Neural crest cell (in vitro differentiated cells): ENCODE data around the gene NT5C3A. TPM values are rescaled to one million over a fixed set of nuclear protein-coding genes. Genes with fewer than 3 reads are reported as not detected.

Experiments
- DNase-seq: peaks from one replicate; pipeline ENCODE4 v3.0.0; 2021; ENCODE audit warnings: low read depth, mixed read lengths, low spot score
- H3K27ac Mint-ChIP-seq: one replicate; pipeline ENCODE4 v1.8.0; 2021; ENCODE audit warnings: mild to moderate bottlenecking, mixed read lengths; ENCODE audit not compliant: unreplicated experiment
- H3K27me3 Mint-ChIP-seq: 2 replicates; pipeline ENCODE4 v1.8.0; 2021; ENCODE audit warnings: low read depth, mild to moderate bottlenecking, mixed read lengths
- H3K36me3 Mint-ChIP-seq: 2 replicates; pipeline ENCODE4 v1.8.0; 2021; ENCODE audit warnings: low read depth, mild to moderate bottlenecking, mixed read lengths
- H3K4me1 Mint-ChIP-seq: 2 replicates; pipeline ENCODE4 v1.8.0; 2021; ENCODE audit warnings: mixed read lengths
- H3K4me3 Mint-ChIP-seq: one replicate; pipeline ENCODE4 v1.8.0; 2021; ENCODE audit warnings: mild to moderate bottlenecking, mixed read lengths
- H3K9me3 Mint-ChIP-seq: 2 replicates; pipeline ENCODE4 v1.8.0; 2021; ENCODE audit warnings: mixed read lengths
- long read RNA-seq: library from polyadenylated mRNA; unstranded; transcript quantifications from one replicate; pipeline ENCODE4 v2.0.0, GENCODE V29; 2020
- total RNA-seq: library from RNA; stranded (reverse); gene quantifications from 2 replicates; pipeline ENCODE4 v1.2.1, GENCODE V29; 2021
- TF ChIP-seq, protein P1 (sequence below): fragments of 200-600 bp; sonication (generic); conservative IDR thresholded peaks from 2 replicates; pipeline ENCODE4 v1.5.0; 2021; ENCODE audit warnings: antibody characterized with exemption, mild to moderate bottlenecking

Gene NT5C3A
- 30.8 and 35.5 TPM in 2 replicates for total RNA-seq
- long read RNA-seq, transcript NT5C3A-201 (9 exons, 1,704 nt), result major isoform, 59 of 132 reads
- long read RNA-seq, transcript NT5C3A-204 (10 exons, 1,759 nt), result minor isoform, 44 of 132 reads
- long read RNA-seq, partial matches to known transcripts, result 7 of 132 reads
- long read RNA-seq, other reads (novel, unspliced or antisense), result 22 of 132 reads

DNA sequence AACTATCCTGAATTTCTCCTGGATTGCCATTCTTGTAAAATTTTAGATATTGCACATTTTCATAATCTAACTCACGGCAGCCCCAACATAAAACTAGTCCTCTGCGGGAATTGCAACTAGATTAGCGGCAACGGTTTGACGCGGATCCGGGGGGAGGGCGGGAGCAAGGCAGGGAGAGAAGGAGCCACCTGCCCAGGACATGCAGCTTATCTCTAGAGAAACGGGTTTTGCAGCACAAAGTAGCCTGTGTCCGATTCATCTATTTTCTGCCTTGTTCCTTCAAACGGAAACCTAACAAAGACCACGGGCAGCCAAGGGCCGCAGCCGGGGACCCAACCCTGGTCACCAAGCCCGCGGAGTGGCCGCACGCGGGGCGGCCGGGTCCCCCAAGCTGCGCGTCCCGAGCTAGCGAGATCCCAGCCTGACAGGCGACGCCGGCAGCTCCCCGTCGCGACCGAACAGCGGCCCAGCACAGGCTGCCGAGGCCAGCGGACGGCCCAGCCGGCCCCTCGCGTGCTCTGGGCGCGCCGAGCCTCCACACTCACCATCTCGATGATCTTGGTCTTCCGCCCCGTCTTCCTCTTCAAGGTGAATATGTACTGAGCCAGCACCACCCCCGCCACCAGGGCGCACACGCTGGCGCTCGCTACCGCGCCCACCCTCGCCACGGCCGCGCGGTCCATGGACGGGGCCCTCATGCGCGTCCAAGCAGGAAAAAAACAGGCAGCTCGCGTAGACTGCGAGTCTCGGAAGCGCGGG is at the start of gene NT5C3A:
Gene NT5C3A (minus strand): TSS at position 754 of the 759 bp plus-strand sequence. CDS start 71 bp downstream, at position 683.
- H3K4me3 Mint-ChIP-seq, result peak within 1 kb of the TSS; percentile 92
- TF ChIP-seq, protein P1, sequence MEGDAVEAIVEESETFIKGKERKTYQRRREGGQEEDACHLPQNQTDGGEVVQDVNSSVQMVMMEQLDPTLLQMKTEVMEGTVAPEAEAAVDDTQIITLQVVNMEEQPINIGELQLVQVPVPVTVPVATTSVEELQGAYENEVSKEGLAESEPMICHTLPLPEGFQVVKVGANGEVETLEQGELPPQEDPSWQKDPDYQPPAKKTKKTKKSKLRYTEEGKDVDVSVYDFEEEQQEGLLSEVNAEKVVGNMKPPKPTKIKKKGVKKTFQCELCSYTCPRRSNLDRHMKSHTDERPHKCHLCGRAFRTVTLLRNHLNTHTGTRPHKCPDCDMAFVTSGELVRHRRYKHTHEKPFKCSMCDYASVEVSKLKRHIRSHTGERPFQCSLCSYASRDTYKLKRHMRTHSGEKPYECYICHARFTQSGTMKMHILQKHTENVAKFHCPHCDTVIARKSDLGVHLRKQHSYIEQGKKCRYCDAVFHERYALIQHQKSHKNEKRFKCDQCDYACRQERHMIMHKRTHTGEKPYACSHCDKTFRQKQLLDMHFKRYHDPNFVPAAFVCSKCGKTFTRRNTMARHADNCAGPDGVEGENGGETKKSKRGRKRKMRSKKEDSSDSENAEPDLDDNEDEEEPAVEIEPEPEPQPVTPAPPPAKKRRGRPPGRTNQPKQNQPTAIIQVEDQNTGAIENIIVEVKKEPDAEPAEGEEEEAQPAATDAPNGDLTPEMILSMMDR, result peak; percentile 19
- H3K27me3 Mint-ChIP-seq, result no peaks in the 10 kb centered on the region
- H3K9me3 Mint-ChIP-seq, result peaks cover 12% of the 10 kb centered on the region
- peaks cover 39% of the 10 kb centered on the region for H3K4me1 Mint-ChIP-seq
- H3K27ac Mint-ChIP-seq, result peak within 1 kb of the TSS; percentile 96
- DNase-seq, result no peak
- peaks cover 20% of the 10 kb centered on the region for H3K36me3 Mint-ChIP-seq

DNA sequence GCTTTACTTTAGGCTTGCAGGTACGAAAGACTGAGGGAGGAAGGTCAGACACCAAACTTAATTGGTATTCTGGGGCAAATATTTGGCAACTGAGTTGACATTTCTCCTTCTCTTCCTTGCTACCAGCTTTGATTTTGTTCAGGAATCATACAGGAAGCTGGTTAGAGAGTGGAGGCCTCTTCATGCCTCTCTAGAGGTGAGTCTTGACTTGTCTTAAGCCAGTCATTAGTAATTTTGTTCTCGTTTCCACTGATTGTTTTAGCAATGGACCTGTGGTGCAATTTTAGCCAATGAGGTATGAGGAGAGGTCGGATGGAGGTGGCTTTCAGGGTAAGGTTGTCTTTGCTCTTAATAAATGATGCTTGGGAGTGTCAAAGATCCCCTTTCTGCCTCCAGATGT is 49.0 kb upstream of the NT5C3A start:
- Mint-ChIP-seq H3K36me3 (no peaks in the 10 kb centered on the region), H3K9me3 (no peaks in the 10 kb centered on the region), H3K4me3 (peak overlapping the region; percentile 48), H3K27ac (no peak overlapping the region), H3K4me1 (peaks cover 18% of the 10 kb centered on the region), H3K27me3 (peaks cover 50% of the 10 kb centered on the region)
- no peak for DNase-seq
- TF ChIP-seq, protein P1, result no peak

DNA sequence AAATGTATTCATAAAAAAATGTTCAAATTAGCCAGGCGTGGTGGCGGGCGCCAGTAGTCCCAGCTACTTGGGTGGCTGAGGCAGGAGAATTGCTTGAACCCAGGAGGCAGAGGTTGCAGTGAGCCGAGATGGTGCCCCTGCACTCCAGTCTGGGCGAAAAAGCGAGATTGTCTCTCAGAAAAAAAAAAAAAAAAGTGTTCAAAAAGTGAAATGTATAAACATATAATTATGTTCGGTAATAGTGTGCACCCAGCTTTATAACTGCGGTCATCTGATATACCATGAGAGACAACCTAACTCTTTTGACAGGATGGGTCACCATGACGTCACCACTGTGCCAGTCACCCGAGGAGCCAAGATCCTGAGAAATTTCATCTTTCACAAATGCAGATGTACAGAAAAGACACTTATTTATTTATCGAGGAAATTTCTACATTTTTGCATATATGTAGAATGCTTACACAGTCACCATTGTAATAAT is 47.2 kb upstream of the NT5C3A start:
- H3K4me1 Mint-ChIP-seq, result peaks cover 22% of the 10 kb centered on the region
- H3K9me3 Mint-ChIP-seq, result no peaks in the 10 kb centered on the region
- peak overlapping the region; percentile 80 for H3K4me3 Mint-ChIP-seq
- H3K27ac Mint-ChIP-seq, result no peak overlapping the region
- TF ChIP-seq, protein P1, result no peak
- H3K36me3 Mint-ChIP-seq, result no peaks in the 10 kb centered on the region
- DNase-seq, result no peak
- H3K27me3 Mint-ChIP-seq, result peaks cover 36% of the 10 kb centered on the region

DNA sequence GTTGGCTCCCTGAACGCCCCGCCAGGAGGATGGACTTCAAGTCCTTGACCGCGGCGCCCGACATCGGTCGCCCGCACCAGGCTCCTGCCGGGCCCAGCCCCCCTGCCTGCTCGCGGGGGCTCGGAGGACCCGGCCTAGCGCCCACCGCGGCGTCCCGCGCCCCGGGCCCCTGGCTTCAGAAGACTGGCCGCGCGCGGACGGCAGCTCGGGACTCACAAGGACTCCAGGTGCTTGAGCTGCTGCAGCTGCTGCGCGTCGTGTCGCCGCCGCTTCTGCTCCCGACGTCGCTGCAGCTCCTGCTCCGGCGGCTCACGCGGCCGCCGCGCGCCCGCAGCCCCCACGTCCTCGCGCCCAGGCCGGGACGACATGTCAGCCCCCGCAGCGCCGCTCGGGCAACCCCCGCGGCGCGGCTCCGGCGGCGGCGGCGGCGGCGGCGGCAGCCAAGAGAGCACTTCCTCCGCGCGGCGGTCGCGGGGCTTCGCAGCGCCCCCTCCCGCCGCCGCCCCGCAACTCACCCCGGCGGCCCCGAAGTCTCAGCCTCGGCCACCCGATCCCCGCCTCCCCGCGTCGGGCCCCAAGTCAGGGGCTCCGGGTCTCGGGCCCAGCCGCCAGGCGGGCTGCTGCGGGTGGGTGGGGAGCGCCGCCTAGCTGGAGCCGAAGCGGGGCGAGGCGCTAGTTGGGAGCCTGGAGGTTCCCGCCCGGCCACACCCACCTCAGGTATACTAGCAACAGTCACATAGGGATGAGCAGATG is 46.6 kb upstream of the NT5C3A start, which contains the start of gene RP9:
Gene RP9 (minus strand): TSS at position 400 of the 753 bp plus-strand sequence. CDS start 32 bp downstream, at position 368.
- H3K36me3 Mint-ChIP-seq, result no peaks in the 10 kb centered on the region
- H3K4me3 Mint-ChIP-seq, result peak within 1 kb of the TSS; percentile 90
- H3K9me3 Mint-ChIP-seq, result no peaks in the 10 kb centered on the region
- TF ChIP-seq, protein P1, result peak; percentile 68
- peak; percentile 72 for DNase-seq
- peaks cover 23% of the 10 kb centered on the region for H3K4me1 Mint-ChIP-seq
- H3K27me3 Mint-ChIP-seq, result peaks cover 30% of the 10 kb centered on the region
- H3K27ac Mint-ChIP-seq, result peak within 1 kb of the TSS; percentile 37

DNA sequence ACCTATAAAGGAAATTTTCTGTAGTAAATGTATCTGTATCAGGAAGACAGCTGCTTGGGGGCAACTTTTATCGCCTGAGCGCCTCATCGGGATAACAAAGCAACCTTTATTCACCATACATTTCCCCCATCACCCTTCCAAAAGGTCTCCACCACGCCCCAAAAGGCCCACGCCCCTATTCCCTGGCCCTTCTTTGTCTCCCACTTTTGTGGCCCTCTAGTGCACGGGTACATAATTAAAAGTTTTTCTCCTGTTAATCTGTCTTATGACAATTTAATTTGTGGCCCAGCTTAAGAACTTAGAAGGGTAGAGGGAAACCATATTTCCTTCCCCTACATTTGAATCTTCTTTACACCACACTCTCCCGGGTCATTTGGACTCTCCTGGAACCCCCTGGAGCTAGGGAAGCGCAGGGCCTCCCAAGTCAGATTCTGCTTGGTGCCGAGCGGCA is 46.0 kb upstream of the NT5C3A start:
- no peak for DNase-seq
- Mint-ChIP-seq H3K4me3 (peak overlapping the region; percentile 90), H3K27me3 (peaks cover 28% of the 10 kb centered on the region), H3K27ac (peak overlapping the region; percentile 37), H3K36me3 (no peaks in the 10 kb centered on the region), H3K4me1 (peaks cover 23% of the 10 kb centered on the region), H3K9me3 (no peaks in the 10 kb centered on the region)
- TF ChIP-seq, protein P1, result peak; percentile 42
